ENCODE results near the gene BEAN1.

- TF ChIP-seq, protein P1, sequence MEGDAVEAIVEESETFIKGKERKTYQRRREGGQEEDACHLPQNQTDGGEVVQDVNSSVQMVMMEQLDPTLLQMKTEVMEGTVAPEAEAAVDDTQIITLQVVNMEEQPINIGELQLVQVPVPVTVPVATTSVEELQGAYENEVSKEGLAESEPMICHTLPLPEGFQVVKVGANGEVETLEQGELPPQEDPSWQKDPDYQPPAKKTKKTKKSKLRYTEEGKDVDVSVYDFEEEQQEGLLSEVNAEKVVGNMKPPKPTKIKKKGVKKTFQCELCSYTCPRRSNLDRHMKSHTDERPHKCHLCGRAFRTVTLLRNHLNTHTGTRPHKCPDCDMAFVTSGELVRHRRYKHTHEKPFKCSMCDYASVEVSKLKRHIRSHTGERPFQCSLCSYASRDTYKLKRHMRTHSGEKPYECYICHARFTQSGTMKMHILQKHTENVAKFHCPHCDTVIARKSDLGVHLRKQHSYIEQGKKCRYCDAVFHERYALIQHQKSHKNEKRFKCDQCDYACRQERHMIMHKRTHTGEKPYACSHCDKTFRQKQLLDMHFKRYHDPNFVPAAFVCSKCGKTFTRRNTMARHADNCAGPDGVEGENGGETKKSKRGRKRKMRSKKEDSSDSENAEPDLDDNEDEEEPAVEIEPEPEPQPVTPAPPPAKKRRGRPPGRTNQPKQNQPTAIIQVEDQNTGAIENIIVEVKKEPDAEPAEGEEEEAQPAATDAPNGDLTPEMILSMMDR (IDR thresholded peaks at IDR 0.05): no peak
- no peak for TF ChIP-seq POLR2A (IDR thresholded peaks at IDR 0.05)
Measured at GRCh38 chr16:66477028-66477515, 50.0 kb downstream of the BEAN1 start.
